Epithelial cell of esophagus (primary cell): ENCODE data around the gene MRPL12.
A peak's percentile ranks its signal among the peaks of the same experiment; 100 is the strongest.

Experiments
- DNase-seq: peaks from one replicate; pipeline ENCODE4 v3.0.0; 2010; ENCODE audit warnings: low read depth
- H3K4me3 ChIP-seq: 2 replicates; pipeline ENCODE4 v1.5.1; 2011; ENCODE audit warnings: mild to moderate bottlenecking, low read length, control low read depth
- TF ChIP-seq, protein P1 (sequence below): IDR thresholded peaks from 2 replicates; pipeline ENCODE4 v1.5.1; 2011; ENCODE audit warnings: low read depth, mild to moderate bottlenecking, low read length, control low read depth, inconsistent platforms; ENCODE audit not compliant: insufficient read depth; ENCODE audit errors: missing control alignments

MRPL12 gene

DNA sequence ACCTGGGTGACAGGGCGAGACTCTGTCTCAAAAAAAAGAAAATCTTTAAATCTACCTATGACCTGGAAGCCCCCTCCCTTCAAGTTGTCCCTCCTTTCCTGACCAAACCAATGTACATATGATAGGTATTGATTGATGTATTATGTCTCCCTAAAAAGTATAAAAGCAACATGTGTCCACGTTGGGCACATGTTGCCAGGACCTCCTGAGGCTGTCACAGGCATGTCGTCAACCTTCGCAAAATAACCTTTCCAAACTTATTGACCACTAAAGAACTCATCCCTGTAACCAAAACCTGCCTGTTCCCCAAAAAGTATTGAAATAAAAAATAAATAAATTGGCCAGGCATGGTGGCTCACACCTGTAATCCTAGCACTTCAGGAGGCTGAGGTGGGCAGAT, 41.2 kb upstream of the MRPL12 start:
- no peak for DNase-seq
- TF ChIP-seq, protein P1, sequence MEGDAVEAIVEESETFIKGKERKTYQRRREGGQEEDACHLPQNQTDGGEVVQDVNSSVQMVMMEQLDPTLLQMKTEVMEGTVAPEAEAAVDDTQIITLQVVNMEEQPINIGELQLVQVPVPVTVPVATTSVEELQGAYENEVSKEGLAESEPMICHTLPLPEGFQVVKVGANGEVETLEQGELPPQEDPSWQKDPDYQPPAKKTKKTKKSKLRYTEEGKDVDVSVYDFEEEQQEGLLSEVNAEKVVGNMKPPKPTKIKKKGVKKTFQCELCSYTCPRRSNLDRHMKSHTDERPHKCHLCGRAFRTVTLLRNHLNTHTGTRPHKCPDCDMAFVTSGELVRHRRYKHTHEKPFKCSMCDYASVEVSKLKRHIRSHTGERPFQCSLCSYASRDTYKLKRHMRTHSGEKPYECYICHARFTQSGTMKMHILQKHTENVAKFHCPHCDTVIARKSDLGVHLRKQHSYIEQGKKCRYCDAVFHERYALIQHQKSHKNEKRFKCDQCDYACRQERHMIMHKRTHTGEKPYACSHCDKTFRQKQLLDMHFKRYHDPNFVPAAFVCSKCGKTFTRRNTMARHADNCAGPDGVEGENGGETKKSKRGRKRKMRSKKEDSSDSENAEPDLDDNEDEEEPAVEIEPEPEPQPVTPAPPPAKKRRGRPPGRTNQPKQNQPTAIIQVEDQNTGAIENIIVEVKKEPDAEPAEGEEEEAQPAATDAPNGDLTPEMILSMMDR = no peak
- H3K4me3 ChIP-seq = no peak overlapping the region

DNA sequence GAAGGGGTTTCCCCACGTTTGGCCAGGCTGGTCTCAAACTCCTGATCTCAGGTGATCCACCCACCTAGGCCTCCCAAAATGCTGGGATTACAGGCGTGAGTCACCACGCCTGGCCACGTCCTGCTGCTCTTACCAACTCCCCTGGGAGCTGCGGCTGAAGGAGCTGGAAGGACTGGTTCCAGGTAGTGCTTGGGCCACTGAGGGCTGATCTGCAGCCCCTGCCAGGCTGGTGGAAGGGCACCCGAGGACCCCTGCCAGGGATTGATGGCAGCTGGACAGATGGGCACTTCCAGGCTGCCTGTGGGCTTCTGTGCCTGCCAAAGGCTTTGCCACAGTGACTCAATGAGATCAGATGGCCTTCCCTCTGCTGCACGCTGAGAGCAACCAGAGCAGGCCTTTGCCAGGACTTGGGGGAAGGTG, 39.1 kb upstream of the MRPL12 start:
- peak; percentile 53 for DNase-seq
- TF ChIP-seq, protein P1 = no peak
- H3K4me3 ChIP-seq = no peak overlapping the region

DNA sequence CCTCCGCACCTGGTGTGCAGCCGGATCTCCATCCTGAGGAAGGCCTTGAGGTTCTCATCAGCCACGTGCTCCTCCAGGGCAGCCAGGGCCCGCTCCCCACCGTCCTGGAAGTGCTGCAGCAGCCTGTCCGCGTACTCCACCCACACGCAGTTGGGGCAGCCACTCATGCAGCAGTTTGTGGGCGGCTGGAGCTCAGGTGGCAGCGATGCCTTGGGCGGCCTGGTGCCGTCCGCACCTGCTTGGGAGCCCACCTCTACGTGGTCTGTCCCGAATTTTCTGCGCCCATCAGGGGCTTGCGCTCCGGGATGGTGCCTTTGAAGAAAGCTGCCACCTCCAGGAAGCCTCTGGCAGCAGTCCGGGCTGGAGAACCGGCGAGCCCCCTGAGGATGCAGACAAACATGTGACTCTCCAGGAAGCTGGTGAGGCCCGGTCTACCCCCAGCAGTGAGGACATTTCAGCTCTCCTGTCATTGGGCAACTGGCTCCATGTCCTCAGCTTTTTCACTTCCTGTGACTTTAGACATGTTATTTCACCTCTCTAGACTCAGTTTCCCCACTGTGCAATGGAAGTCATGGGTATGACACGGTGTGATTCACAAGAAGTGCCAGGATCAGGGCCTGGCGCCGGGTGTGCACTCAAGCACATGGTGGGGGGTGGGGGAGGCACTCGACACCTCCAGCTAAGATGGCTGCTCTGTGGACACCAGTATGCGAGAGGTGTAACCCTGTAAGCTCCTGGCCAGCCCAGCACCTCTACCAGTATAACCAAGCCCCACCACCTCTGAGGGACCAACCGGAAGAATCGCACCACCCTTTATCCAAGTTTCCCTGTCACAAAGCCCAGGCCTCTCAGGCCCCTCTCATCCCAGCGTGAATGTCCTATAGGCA, 37.7 kb upstream of the MRPL12 start:
- peak; percentile 38 for DNase-seq
- peak overlapping the region; percentile 92 for H3K4me3 ChIP-seq
- TF ChIP-seq, protein P1 = no peak

DNA sequence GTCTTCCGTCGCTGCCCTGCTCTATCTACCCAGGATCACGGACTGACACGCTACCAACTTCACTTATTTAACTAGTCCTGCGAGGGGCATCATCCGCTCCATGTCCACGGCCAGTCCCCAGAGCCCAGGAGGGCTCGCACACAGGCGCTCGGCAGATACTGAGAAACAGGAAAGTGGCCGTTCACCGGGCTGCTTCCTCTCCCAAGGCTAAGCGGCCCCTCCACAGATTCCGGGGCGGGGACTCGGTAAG, 37.1 kb upstream of the MRPL12 start:
- TF ChIP-seq, protein P1 = no peak
- no peak for DNase-seq
- peak overlapping the region; percentile 92 for H3K4me3 ChIP-seq

DNA sequence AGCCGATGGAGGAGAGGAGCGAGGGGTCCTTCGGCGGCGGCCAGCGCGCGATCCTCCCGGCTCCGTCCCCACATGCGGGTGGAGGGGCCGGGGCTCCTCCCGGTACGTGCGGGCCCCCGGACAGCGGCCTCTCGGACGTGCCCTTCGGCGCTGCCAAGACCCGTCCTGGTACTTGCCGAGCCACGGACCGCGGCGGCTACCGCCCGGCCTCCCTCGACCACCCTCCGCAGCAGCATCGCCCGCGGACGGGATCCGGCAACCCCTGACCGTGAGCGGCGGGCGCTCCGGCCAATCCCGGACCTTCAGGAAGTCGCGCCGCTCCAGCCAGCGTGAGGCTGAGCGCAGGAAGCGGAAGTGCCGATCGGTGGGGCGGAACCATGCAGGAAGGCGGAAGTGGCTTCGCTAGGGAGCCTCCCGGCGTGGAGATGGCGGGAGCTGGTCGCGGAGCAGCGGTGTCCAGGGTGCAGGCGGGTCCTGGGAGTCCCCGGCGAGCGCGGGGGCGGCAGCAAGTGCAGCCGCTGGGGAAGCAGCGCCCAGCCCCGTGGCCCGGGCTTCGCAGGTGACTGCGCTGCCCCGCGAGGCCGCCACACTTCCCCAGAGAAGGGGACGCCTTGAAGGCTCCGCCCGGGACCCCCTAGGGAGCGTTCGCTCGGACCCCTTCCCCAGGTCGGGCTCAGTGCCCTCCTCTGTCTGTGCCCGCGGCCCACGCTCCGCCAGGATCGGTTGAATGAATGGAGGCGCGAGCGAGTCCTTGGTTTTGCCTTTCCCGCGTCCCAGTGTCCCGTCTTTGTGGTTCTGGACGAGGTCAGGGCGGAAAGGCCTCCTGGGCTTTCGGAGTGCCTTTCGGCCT, 36.6 kb upstream of the MRPL12 start, which contains the start of the genes CCDC137 and OXLD1:
Gene CCDC137, plus strand, starts transcription at position 396 of the 850 bp plus-strand sequence. Its CDS starts 30 bp downstream, at position 426.
Gene OXLD1, minus strand, starts transcription at position 264 of the 850 bp plus-strand sequence. Its CDS starts 28 bp downstream, at position 236.
- TF ChIP-seq, protein P1 = no peak
- H3K4me3 ChIP-seq = peak within 1 kb of the TSS; percentile 92
- peak; percentile 98 for DNase-seq

DNA sequence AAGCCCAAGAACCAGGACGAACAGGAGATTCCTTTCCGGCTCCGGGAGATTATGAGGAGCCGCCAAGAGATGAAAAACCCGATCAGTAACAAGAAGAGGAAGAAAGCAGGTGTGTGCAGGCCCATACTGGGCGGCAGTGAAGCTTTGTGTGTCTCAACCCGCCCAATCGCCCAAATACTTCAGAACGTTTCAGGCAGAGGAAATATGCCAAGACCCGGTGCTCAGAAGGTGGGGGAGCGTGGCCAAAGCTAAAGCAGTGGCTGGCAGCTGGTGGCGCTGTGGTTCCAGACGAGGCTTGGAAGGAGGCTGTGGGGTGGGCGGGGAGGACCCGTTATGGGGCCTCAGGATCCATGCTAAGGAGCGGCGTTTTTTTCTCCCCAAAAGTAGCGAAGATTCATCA, 35.4 kb upstream of the MRPL12 start:
- TF ChIP-seq, protein P1 = peak; percentile 61
- DNase-seq = peak; percentile 77
- H3K4me3 ChIP-seq = peak overlapping the region; percentile 44
